ENCODE data around the gene WASF2.

Gene WASF2

GRCh38 chr1:27372022-27372807 is 117.8 kb downstream of the WASF2 start:
- no peak for DNase-seq

- DNase-seq = no peak
Measured at GRCh38 chr1:27368869-27369582, 120.9 kb downstream of the WASF2 start.

GRCh38 chr1:27367160-27367650 is 122.8 kb downstream of the WASF2 start:
- DNase-seq = no peak

GRCh38 chr1:27366411-27367159 is 123.4 kb downstream of the WASF2 start, which contains the start of gene MAP3K6:
TSS of gene MAP3K6 (minus strand) at chr1:27366961. CDS start at chr1:27366597, 364 bp downstream.
- DNase-seq = peak; percentile 4

GRCh38 chr1:27366113-27366410 is 123.9 kb downstream of the WASF2 start:
- DNase-seq = peak; percentile 54

GRCh38 chr1:27365372-27366112 is 124.4 kb downstream of the WASF2 start:
- peak; percentile 60 for DNase-seq

- DNase-seq = no peak
Measured at GRCh38 chr1:27364696-27365371, 125.1 kb downstream of the WASF2 start.

GRCh38 chr1:27363766-27364695 is 125.9 kb downstream of the WASF2 start:
- DNase-seq = no peak

- no peak for DNase-seq
Measured at GRCh38 chr1:27361553-27361952, 128.4 kb downstream of the WASF2 start.

GRCh38 chr1:27361044-27361402 is 128.9 kb downstream of the WASF2 start:
- no peak for DNase-seq

GRCh38 chr1:27360159-27361043 is 129.6 kb downstream of the WASF2 start:
- DNase-seq = no peak

- no peak for DNase-seq
Measured at GRCh38 chr1:27359822-27360158, 130.2 kb downstream of the WASF2 start.

- DNase-seq = no peak
Measured at GRCh38 chr1:27358928-27359313, 131.0 kb downstream of the WASF2 start.

GRCh38 chr1:27358038-27358927 is 131.7 kb downstream of the WASF2 start:
- no peak for DNase-seq

GRCh38 chr1:27357281-27358037 is 132.5 kb downstream of the WASF2 start:
- peak; percentile 36 for DNase-seq

- DNase-seq = no peak
Measured at GRCh38 chr1:27356619-27357280, 133.2 kb downstream of the WASF2 start.

GRCh38 chr1:27356277-27356618 is 133.7 kb downstream of the WASF2 start:
- no peak for DNase-seq

GRCh38 chr1:27355683-27356082 is 134.3 kb downstream of the WASF2 start:
- no peak for DNase-seq
